Stimulated activated CD8-positive, alpha-beta memory T cell treated with anti-CD3 and anti-CD28 coated beads, Interleukin-15, amount 100 ng/mL, for 24 hours (primary cell): ENCODE data around the gene NLGN4Y.
"Not testable (repeated sequence)": the region's sequence is repeated elsewhere in the genome, so short reads cannot be mapped to it uniquely, and the experiment has no call there.

ENCODE experiments used
- DNase-seq: peaks from one replicate; pipeline ENCODE4 v3.0.0-alpha.2; 2020; ENCODE audit warnings: low read depth

NLGN4Y gene

DNA sequence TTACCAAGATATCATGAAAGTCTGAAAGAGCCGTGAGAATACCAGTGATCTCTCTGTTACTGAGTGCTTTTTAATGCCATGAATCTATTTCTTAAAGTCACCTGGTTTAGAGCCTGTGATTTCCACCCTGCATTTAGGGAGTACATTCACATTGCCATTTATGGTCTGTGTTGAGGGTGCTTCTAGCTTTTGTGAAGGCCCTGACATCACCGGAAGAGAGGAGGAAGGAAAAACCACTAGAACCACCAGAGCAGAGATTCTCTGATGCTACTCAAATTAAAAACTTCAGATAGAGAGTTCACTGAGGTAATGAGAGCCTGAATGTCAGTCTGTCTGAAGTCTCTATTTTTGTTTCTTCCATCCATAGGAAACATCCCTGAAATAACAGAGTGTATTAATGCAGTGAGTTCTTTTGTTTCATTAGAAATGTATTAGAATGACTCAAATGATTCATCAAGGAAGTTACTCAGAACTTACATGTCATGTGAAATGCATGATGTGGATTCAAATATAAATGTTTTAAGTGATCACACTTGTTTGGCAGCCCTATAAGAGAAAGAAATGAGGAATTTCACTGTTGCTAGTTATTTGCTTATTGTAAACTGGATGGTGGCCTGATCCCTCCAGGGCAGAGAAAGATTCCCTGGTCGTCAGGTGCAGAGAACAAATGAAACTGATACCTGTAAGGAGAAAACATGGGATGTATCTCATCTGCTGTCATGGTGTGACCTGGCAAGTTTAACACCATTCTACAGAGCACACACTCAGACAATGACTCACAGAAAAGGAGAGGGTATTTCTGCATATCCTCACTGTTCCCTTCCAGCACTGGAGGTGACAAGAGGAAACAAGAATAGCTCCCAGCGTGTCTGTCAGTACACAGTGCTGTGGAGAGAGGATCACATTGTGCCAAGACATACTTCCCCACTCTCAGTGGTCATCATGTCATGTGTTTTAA is 310.1 kb downstream of the NLGN4Y start:
- DNase-seq, result no peak

DNA sequence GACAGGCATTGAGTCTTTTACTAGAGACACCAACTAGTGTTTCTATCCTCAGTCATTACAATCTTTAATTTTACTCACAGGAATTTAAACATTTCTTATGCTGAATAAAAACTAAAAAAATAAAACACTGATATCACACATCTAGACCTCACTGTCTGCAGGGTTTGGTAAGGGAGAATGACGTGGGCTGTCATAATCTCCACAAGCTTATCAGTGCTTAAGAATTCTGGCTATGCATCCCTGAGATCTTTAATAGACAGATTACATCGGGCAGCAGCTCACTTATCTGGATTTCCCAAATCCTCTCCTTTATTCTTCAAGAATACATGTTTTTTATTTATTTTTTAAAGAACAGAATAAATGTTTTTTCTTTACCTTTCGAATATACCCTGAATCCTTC is 313.1 kb downstream of the NLGN4Y start:
- DNase-seq, result no peak

DNA sequence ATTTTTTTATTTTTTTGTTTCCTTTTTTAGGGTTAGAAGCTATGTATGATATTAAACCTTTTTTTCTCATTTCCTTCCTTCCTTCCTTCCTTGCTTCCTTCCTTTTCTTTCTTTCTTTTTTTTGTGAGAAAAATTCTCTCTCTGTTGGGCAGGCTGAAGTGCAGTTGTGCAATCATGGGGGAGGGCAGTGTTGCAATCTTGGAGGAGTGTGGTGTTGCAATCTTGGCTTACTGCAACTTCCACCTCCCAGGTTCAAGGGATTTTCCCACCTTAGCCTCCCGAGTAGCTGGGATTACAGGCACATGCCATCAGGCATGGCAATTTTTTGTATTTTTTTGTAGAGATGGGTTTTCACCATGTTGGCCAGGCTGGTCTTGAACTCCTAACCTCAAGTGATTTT is 326.4 kb downstream of the NLGN4Y start:
- no peak for DNase-seq

DNA sequence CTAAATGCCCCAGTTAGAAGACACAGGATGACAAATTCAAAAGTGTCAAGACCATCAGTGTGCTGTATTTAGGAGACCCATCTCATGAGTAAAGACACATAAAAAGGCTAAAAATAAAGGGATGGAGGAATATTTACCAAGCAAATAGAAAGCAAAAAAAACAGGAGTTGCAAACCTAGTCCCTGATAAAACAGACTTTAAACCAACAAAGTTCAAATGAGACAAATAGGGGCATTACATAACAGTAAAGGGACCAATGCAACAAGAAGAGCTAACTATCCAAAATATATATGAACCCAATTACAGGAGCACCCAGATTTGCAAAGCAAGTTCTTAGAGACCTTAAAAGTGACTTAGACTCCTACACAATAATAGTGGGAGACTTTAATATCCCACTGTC is 336.1 kb downstream of the NLGN4Y start:
- no peak for DNase-seq

DNA sequence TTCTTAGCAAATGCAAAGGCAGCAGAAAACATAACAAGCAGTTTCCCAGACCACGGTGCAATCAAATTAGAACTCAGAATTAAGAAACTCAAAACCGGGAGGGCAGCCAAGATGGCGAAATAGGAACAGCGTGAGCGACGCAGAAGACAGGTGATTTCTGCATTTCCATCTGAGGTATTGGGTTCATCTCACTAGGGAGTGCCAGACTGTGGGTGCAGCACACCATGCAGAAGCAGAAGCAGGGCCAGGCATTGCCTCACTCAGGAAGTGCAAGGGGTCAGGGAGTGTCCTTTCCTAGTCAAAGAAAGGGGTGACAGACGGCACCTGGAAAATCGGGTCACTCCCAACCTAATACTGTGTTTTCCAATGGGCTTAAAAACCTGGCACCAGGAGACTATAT is 336.7 kb downstream of the NLGN4Y start:
- DNase-seq, result not testable (repeated sequence)

DNA sequence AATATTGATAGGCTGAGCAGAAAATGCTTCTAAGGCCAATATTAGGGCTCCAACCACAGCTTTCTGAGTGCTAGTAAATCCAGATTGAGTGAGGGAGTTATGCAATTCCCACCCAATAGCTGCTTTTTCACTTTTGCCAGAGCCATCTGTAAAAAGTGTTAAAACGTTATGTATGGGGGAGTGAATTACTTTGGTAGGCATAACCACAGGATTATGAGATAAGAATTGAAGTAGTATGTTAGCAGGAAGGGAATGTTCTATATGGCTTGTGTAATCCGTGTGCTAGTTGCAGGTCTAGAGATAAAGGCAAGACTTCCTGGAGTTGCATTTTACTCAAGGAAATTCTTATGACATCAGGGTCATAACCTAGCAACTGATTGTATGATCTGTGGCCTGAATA is 347.6 kb downstream of the NLGN4Y start:
- no peak for DNase-seq
